ENCODE data around the gene ZNF438.
A peak's percentile ranks its signal among the peaks of the same experiment; 100 is the strongest.
"Not testable (repeated sequence)": the region's sequence is repeated elsewhere in the genome, so short reads cannot be mapped to it uniquely, and the experiment has no call there.

ZNF438 gene

DNA sequence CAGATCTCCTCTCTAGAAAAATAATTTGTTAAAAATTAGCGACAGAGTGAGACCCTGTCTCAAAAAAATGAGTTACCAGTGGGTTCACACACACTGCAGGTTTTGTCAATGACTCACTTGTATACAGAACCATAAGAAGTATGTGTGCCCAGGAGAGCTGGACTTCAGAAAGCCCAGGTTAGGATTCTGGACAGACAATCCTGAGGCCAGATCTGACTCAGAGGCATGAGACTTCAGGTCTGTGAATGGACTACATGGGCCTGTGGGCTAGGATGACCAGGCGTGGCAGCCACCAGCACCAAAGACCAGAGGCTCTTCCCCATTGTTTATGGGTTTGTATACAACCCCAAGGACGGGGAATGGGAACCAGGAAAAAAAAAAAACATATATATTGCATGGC lies 9.3 kb upstream of the ZNF438 start:
- DNase-seq (ENCODE audit: low spot score) = no peak

DNA sequence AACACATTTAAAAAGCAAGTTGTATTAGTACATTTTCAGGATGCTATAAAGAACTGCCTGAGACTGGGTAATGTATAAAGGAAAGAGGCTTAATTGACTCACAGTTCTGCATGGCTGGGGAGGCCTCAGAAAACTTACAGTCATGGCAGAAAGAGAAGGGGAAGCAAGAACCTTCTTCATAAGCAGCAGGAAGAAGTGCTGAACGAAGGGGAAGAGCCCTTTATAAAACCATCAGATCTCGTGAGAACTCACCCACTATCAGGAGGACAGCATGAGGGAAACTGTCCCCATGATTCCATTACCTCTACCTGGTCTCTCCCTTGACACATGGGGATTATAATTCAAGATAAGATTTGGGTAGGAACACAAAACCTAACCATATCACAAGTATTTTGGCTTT lies 7.3 kb upstream of the ZNF438 start:
- DNase-seq (ENCODE audit: low spot score) = not testable (repeated sequence)

DNA sequence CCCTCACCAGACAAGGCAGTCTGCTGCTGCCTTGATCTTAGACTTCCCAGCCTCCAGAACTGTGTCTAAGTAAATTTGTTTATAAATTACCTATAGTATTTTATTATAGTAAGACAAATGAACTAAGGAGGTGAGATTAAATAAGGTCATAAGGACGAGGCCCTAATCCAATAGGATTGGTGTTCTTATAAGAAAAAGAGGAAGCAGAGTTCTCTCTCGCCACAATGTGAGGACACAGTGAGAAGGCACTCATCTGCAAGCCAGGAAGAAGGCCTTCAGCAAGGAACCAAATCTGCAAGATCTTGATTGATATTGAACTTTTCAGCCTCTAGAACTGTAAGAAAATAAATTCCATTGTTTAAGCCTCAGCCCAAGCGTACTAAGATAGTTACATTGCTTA lies 6.1 kb upstream of the ZNF438 start:
- no peak for DNase-seq (ENCODE audit: low spot score)

DNA sequence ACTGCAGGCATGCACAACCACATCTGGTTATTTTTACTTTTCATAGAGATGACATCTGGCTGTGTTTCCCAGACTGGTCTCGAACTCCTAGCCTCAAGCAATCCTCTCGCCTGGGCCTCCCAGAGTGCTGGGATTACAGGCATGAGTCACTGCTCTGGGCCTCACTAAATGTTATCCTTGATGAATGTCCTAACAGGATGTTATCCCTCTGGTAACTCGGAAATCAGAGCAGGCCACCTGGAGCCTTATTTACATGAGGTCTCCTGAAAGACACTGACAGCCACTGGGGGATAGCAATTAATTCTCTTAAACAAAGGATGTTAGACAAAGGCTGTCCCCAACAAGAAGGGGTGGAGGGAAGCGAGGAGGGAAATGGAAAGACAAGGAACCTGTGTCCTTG lies 4.5 kb upstream of the ZNF438 start:
- DNase-seq (ENCODE audit: low spot score) = peak; percentile 85

DNA sequence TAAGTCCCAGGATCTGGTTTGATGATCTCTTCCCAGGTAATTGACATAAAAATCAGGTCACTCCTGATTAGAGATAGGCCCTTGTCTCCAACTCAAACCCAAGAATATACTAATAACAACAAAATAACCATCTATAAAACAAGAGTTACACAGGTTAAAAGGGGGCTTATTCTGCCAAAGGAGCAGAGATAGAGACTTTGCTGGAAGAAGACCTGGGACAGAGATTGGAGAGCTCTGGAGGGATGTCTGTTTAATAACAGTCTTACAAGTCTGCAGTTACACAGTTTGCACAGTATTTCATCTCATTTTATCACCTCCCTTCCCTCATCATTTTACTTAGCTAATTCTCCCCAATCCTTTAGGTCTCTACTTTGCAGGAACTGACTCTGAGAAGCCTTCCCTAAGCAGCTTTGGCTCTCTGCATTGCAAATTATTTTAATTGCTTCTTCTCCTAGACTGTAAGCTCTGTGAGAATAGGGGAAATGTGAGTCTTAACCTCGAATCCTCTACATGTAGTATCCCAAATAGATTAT lies 3.7 kb upstream of the ZNF438 start:
- DNase-seq (ENCODE audit: low spot score) = peak; percentile 28

DNA sequence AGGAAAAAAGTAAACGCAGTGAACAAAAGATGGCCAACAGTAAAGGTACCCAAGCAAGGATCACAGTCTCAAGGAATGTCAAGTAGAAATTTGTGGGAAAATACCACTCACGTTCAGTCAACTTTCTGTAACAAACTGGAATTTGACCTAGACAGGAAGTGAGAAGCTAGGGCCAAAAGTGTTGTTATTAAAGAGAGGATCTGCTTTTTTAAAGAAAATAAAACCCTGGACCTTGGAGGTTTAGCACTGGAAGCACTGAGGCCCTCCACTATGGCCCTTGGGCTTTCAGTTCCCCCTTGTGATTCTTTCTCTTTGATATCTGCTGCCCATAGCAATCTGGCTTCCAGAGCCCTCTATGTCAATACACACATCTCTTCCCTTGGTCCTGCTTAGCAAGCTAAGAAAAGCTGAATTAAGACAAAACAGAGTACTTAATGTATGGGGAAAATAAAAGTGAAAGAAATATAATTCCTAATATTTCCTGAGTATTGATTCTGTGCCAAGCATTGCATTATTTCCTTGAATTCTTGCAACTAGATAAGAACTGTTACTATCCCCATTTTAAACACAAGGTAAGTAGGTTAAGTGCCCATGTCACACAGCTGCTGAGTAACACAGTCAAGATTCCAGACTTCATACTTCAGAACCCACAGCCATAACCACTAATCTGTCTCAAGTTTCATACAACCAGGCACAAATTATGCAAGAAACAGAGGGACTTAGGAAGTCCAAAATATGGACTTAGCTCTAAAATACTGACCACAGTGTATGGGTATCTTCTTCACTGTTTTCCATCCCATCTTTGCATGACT lies 2.6 kb upstream of the ZNF438 start:
- DNase-seq (ENCODE audit: low spot score) = peak; percentile 98

DNA sequence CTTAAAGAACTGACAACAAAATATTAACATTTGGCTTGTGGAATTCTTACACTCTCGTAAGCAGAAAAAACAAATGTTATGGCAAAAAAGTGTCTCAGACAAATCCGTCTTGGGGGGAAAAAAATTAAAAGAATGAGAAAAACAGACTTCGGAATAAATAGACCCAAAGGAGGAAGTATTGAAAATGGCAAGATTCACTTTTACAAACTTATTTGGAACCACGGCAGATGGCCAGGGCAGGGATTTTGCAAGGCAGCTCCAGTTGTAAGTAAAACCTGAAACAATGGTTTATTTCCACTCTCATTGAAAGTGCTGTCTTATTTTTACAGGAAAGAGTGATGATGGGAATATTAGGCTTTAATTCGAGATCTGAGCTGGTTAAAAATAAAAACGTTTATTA lies 1.5 kb upstream of the ZNF438 start:
- peak; percentile 29 for DNase-seq (ENCODE audit: low spot score)

DNA sequence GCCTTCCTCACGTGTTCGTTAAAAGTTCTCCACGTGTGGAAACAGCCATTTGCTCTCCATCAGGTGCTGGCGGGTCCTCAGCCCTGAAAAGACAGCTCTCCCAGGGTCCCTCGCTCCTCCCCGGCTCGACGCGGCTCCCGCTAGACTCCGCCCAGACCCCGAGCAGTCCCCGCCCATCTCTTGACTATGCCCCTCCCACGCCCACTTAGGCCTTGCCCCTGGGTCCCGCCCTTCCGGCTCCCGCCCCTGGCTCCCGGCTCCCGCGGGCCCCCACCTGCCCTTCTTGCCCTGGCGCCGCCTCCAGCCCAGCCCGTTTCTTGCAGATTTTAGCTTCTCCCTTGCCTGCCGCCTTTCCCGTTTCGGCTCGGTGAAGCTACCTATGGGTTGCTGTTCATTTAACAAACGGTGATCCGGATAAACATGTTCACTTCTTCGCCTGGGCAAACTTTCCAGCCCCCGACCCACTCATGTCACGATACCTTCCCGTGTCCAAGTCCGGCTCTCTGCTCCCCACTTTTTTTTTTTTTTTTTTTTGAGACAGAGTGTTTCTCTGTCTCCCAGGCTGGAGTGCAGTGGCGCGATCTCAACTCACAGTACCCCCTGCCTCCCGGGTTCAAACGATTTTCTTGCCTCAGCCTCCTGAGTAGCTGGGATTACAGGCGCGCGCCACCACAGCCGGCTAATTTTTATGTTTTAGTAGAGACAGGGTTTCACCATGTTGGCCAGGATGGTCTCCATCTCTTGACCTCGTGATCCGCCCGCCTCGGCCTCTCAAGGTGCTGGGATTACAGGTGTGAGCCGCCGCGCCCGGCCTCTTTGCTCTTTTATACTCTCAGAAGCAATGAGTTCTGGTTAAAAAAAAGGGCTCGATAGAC lies 830 bp upstream of the ZNF438 start:
- peak; percentile 97 for DNase-seq (ENCODE audit: low spot score)

DNA sequence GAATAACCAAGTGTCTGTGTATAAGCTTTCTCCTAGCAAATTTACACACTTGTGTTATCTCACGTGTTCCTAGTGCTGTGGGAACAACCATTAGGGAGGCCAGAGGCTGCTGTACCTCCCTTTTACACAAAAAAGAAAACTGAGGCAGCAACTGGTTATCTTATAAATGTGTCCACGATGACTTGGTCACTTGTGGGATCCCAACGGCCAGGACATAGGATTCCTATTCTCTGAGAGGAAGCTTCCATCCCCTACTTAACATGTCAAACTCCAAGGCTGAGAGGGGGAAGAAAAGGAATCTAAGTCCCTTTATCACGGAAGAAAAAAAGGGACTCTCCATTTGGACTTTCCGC lies 484 bp downstream of the ZNF438 start:
- no peak for DNase-seq (ENCODE audit: low spot score)

DNA sequence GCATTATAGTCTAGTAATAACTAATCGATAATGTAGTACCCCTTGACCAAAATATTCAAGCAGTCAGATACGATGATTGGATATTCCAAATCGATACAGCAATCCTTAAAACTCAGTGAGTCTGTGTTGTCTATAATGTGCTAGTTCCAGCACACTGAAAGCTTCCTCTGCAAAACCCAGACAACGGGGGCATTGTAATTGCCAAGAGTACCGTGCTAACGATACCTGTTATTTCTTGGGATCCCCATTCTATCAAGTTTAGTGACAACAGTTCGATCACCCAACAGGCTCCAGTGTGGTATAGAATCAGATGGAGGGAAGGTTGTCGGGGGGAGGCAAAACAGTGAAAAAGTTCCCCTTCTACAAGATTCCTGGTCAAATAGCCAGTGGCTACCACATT lies 865 bp downstream of the ZNF438 start:
- DNase-seq (ENCODE audit: low spot score) = no peak

DNA sequence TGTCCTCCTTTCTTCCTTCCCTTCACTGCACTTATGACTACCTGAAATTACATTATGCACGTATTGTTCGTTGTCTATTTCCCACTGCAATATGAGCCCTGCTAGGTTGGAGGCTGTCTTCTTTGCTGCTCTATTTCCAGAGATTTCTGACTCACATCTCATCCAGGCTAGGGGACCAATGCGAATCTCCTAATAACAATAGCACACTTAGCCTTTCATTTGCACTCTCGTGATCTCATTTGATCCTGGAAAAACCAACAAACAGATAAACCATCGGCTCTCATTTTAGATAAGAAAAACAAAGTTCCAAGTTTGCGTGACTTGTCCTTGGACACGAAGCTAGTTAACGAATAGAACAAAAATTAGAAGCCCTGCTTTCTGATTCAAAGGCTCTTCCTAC lies 1.4 kb downstream of the ZNF438 start:
- DNase-seq (ENCODE audit: low spot score) = peak; percentile 89

DNA sequence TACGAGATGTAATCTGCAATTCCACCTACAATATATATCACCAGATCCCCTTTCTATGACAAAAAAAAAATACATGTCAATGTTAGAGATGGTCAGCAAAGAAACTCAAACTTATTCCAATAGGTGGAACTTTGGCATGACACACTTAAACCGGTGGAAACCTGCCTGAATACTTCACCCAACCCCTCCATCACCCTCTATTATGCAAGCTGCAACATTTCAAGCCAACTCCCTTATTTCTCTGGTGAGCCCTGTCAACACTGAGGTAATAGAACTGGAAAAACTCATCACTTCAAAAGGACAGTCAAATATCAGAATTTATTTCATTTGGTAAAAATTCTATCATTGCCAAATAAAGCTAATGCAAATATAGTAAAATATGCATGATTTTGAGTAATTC lies 3.6 kb downstream of the ZNF438 start:
- DNase-seq (ENCODE audit: low spot score) = no peak

DNA sequence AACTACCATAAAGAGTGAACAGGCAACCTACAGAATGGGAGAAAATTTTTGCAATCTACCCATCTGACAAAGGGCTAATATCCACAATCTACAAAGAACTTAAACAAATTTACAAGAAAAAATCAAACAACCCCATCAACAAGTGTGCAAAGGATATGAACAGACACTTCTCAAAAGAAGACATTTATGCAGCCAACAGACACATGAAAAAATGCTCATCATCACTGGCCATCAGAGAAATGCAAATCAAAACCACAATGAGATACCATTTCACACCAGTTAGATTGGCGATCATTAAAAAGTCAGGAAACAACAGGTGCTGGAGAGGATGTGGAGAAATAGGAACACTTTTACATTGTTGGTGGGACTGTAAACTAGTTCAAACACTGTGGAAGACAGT lies 5.4 kb downstream of the ZNF438 start:
- DNase-seq (ENCODE audit: low spot score) = not testable (repeated sequence)

DNA sequence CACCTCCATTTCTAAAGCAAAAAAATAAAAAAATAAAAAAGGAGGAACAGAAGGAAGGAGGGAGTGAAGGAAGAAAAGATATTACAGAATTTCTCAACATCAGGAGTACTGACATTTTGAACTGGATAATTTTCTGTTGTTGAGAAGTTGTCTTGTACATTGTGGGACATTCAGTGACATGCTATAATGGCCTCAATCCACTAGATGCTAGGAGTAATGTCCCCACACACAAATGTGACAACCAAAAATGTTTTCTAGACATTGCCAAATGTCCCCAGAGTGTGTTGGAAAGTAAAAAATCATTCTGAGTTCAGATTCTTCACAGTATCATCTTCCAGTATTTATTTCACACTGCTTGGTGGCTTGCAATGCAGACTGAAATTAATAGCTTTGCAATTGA lies 6.5 kb downstream of the ZNF438 start:
- no peak for DNase-seq (ENCODE audit: low spot score)

DNA sequence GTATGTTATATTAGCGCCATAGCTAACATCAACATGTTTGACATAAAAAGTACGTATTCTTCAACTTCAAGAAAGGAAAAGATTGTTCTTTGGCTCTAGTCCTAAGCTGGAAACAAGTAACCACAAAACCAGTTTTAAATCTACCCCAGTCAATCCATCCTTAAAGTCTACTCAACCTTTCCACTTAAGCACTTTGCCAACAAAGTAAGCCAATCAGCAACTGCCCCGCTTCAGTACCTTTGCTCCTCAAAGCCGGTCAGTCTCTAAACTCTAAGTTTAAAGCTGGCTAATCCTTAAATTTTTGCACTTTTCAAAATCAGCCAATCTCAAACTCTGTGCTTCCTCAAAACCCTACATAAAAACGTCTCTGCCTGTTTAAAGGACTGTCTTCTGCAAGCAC lies 8.1 kb downstream of the ZNF438 start:
- DNase-seq (ENCODE audit: low spot score) = no peak

DNA sequence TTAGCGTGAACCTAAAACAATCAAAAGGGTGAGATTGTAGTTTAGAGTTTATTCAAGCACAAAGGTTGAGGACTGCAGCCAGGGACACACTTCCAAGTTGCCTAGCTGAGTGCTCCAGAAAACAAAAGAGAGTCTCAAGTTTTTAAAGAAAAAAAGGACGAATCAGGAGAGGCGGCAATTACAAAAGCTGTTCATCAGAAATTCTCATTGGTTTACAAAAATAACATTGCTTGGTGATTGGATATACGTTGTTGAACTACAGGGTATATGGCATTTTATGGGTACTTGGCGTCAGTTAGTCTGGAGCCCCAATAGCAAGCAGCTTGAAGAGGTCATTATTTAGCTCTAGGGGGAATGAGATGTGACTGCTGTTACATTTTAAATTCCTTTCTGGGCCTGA lies 11.5 kb downstream of the ZNF438 start:
- no peak for DNase-seq (ENCODE audit: low spot score)

DNA sequence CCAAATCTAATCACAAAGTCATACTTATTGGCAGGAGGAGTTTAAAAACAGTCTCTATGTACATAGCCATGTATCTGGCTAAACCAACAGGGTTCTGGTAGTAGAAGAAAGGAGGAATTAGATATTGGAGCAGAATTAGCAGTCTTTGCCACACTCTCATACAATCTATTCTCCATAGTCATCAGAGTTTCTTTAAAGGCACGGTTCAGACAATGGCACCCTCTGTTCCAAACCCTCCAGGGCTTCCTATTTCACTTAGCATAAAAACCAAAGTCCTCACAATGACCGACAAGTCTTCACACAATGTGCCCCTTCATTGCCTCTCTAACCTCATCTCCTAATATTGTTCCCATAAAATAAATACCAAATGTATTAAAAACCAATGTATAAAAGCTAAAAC lies 12.7 kb downstream of the ZNF438 start:
- DNase-seq (ENCODE audit: low spot score) = no peak

DNA sequence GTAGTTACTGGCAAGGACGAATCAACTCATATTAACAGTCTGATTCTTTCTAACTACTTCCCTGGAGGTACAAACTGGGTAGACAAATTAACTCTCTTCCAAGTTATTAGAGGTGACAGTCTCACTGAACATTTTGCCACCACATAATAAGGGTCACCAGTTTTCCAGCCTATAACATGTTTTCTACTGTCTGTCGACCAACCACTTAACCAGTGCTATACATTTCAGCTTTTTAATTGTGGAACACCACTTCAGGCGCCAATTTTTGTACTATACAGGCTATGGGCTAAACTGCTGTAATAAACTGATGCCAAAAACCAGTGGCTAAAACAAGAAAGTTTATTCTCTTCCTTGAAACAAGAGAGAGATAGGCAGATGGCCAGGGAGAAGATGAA lies 13.3 kb downstream of the ZNF438 start:
- no peak for DNase-seq (ENCODE audit: low spot score)

DNA sequence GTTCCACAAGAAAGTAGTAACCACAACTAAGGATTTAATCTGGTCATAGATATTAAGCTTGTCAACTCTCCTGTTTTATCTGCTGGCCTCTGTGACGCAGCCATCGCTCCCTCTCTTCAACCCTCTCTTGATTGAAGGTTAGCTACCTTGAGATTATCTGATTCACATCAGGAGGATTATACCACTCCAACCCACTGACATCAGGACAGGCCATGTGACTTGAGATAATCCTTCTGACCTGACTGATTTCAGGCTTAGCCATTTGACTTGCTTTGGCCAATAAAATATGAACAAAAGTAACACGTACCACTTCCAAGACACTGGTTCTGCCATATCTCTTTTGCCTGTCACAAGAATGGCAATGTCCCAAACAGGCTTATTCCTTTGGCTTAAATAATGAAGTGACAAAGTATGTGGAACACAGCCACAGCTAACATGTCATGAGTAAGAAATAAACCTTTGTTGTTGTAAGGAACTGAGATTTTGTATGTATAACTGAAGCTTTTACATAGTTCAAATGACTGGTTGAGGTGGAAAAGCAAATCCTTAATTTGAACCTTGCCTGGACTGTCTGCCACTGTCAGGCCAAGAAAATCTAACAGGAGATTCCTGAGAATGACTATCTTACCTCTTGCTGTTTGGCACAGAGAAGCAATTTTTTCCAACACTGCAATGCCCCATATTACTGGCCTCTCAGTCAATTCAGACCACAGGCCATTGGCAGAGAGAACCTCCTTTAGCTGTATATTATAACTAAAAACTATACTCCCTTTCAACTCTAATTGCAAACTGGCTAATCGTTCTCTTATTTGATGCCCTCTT lies 13.9 kb downstream of the ZNF438 start:
- DNase-seq (ENCODE audit: low spot score) = no peak

DNA sequence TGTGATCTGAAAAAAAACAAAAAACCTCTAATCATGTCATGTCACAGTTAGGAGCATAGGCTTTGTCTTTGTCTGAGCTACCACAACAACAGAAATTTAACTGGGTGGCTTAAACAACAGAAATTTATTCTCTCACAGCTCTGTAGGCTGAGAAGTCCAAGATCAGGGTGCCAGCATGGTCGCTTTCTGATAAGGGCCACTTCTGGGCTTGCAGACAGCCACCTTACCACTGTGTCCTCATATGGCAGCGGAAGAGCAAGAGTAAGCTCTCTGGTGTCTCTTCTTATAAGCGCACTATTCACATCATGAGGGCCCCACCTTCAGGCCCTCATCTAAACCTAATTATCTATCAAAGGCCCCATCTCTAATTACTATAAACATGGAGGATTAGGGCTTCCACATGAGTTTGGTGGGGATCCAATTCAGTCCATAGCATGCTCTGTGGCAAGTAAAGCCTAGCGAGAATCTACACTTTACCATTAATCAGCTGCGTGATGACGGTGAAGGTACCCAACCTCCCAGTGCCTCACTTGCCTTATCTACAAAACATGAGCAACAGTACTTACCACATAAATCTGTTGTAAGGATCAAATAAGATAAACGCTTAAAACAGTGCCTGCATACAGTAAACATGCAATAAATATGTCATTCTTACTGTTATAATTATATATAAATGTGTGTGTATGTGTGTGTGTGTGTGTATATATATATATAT lies 17.3 kb downstream of the ZNF438 start:
- no peak for DNase-seq (ENCODE audit: low spot score)

DNA sequence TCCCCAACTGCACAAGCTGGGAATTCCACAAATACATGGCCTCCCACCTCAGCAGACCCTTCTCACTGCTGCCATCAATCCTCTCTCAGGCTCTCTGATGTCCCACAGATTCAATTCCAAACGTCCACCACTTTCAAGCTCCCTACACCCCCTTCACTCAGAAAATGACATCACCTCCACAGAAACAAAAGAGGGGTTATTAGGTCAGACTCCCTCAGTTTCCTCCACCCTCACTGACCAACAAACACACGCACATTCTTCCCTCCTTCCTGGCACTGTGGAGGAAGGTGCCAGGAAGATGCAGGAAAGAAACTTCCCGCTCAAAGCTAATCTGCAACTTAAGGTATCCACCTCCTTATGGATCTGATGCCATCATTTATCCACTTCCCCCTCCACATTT lies 18.3 kb downstream of the ZNF438 start:
- no peak for DNase-seq (ENCODE audit: low spot score)

DNA sequence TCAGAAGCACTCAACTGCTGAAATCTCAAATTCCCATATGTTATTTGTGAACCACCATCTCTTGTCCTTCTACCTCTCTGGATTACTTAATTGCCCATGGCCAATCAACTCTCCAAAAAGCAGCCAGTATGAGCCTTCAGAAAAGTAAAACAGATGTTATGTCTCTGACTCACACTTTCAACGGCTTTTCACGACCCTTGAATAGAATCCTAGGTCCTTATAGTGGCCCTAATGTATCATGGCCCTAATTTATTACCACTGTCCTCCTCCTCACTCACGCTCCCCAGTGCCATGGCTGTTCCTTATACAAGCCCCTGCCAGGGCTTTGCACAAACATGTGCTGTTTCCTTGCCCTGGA lies 20.0 kb downstream of the ZNF438 start:
- no peak for DNase-seq (ENCODE audit: low spot score)
